OCI-LY3 (cell line): ENCODE data around the gene COL13A1.

ENCODE experiments used
- H2AFZ ChIP-seq: fragments of 200-600, 300-600 bp; shearing (Covaris generic); 2 replicates; pipeline ENCODE4 v1.6.0; 2014; ENCODE audit warnings: antibody characterized with exemption, low read depth, low read length
- H3K27ac ChIP-seq: fragments of 200-600, 300-600 bp; sonication (generic); 2 replicates; pipeline ENCODE4 v1.5.1; 2014; ENCODE audit warnings: mild to moderate bottlenecking, low read length, moderate library complexity, mixed read lengths
- H3K27me3 ChIP-seq: fragments of 200-600, 300-600 bp; sonication (generic); 2 replicates; pipeline ENCODE4 v1.6.1; 2014; ENCODE audit warnings: low read depth, low read length, mixed read lengths
- H3K36me3 ChIP-seq: fragments of 200-600, 300-600 bp; sonication (generic); replicated peaks from 2 replicates; pipeline ENCODE3; 2014; ENCODE audit warnings: low read depth, low read length, mixed read lengths
- H3K4me1 ChIP-seq: fragments of 300-600, 200-600 bp; sonication (generic); 2 replicates; pipeline ENCODE4 v1.6.1; 2014; ENCODE audit warnings: low read length, mixed read lengths
- H3K4me2 ChIP-seq: fragments of 200-600, 300-600 bp; sonication (generic); 2 replicates; pipeline ENCODE4 v1.6.1; 2014; ENCODE audit warnings: low read length, mixed read lengths
- H3K4me3 ChIP-seq: fragments of 300-600, 200-600 bp; sonication (generic); 2 replicates; pipeline ENCODE4 v1.5.1; 2014; ENCODE audit warnings: antibody characterized with exemption, mild to moderate bottlenecking, low read length, moderate library complexity
- H3K79me2 ChIP-seq: fragments of 300-600, 200-600 bp; shearing (Covaris generic); 2 replicates; pipeline ENCODE4 v1.6.1; 2014; ENCODE audit warnings: mild to moderate bottlenecking, low read length, mixed read lengths
- H3K9ac ChIP-seq: fragments of 300-600, 200-600 bp; shearing (Covaris generic); 2 replicates; pipeline ENCODE4 v1.6.0; 2014; ENCODE audit warnings: mild to moderate bottlenecking, low read length, moderate library complexity
- H3K9me3 ChIP-seq: fragments of 200-600, 300-600 bp; shearing (Covaris generic); 2 replicates; pipeline ENCODE4 v1.6.1; 2014; ENCODE audit warnings: low read length, mixed read lengths; ENCODE audit not compliant: insufficient read depth
- H4K20me1 ChIP-seq: fragments of 200-600, 300-600 bp; sonication (generic); 2 replicates; pipeline ENCODE4 v1.6.1; 2016; ENCODE audit warnings: low read length, mixed read lengths; ENCODE audit not compliant: insufficient read depth
- EZH2phosphoT487 ChIP-seq: fragments of 200-600 bp; shearing (Covaris generic); IDR thresholded peaks from 2 replicates; pipeline ENCODE4 v1.6.1; 2018; ENCODE audit warnings: antibody characterized with exemption, mixed run types, low read depth
- TF ChIP-seq, protein P1 (sequence below): fragments of 200-600, 300-600 bp; sonication (generic); IDR thresholded peaks from 2 replicates; pipeline ENCODE4 v1.5.1; 2014; ENCODE audit warnings: antibody characterized with exemption, low read length, low read depth

Gene COL13A1

DNA sequence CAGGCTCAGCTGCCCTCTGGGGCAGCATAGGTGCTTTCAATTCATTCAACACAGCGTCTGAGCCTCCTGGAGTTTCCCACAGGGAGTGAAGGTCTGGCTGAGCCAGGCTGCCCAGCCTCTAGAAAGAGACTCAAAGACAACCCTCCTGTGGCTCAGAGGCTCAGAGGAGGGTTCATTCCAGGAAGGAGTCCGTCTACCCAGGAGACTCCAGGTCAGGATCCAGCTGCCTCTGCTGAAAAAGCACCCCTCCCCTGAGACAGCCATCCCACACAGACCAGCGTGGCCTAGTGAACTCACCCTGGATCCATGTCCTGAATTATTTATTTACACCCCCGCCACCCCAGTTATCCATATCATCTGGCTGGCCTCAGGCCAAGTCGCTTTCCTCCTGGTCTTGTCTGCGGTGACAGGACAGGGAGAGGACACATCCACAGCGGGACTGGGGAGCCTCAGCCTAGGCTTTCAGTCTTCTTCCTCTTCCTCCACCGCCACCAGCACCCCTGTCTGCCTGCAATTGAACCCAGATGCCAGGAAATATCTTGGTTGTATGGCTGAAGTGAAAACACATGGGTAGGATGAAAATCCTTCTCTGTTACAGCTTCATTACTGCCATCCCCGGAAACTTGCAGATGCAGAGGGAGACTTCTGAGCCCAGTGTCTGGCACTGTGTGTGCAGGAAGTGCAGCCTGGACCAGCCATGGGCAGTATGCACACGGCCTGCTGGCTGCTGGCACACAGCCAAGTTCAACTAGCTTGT, 44.0 kb upstream of the COL13A1 start:
- no peak overlapping the region for H3K4me2 ChIP-seq
- no peak overlapping the region for H3K27ac ChIP-seq
- H3K36me3 ChIP-seq: no peaks in the 10 kb centered on the region
- no peak overlapping the region for H2AFZ ChIP-seq
- H3K79me2 ChIP-seq: no peaks in the 10 kb centered on the region
- TF ChIP-seq, protein P1, sequence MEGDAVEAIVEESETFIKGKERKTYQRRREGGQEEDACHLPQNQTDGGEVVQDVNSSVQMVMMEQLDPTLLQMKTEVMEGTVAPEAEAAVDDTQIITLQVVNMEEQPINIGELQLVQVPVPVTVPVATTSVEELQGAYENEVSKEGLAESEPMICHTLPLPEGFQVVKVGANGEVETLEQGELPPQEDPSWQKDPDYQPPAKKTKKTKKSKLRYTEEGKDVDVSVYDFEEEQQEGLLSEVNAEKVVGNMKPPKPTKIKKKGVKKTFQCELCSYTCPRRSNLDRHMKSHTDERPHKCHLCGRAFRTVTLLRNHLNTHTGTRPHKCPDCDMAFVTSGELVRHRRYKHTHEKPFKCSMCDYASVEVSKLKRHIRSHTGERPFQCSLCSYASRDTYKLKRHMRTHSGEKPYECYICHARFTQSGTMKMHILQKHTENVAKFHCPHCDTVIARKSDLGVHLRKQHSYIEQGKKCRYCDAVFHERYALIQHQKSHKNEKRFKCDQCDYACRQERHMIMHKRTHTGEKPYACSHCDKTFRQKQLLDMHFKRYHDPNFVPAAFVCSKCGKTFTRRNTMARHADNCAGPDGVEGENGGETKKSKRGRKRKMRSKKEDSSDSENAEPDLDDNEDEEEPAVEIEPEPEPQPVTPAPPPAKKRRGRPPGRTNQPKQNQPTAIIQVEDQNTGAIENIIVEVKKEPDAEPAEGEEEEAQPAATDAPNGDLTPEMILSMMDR: no peak
- TF ChIP-seq EZH2phosphoT487: no peak
- peaks cover 14% of the 10 kb centered on the region; the same call in 1 of the 2 replicates for H3K27me3 ChIP-seq
- H3K9me3 ChIP-seq: no peaks in the 10 kb centered on the region
- no peak overlapping the region for H3K4me3 ChIP-seq
- no peaks in the 10 kb centered on the region for H4K20me1 ChIP-seq
- H3K9ac ChIP-seq: no peak overlapping the region
- H3K4me1 ChIP-seq: no peaks in the 10 kb centered on the region

DNA sequence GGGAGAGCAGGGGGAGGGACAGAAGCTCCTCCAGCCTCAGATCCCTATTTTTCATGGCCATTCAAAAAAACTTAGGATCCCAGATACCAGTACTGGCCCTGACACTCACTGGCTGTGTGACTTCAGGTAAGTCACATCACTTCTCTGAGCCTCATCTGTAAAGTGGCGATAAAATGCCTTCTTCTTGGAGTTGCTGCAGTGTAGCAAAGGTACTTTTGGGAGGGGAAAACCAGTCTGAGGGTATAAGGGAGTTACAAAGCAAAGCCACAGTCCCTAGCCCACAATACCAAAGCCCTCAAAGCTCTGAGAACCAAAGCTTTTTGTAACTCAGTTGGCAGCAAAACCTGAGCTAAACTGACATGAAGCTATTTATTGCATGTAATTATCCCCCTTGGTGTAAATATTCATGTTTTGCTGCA, 43.4 kb upstream of the COL13A1 start:
- Histone ChIP-seq H3K36me3 (no peaks in the 10 kb centered on the region), H4K20me1 (no peaks in the 10 kb centered on the region), H3K4me1 (no peaks in the 10 kb centered on the region), H3K9me3 (no peaks in the 10 kb centered on the region), H3K9ac (no peak overlapping the region), H3K27ac (no peak overlapping the region), H3K4me3 (no peak overlapping the region), H3K4me2 (no peak overlapping the region), H2AFZ (no peak overlapping the region), H3K79me2 (no peaks in the 10 kb centered on the region), H3K27me3 (peaks cover 14% of the 10 kb centered on the region; the same call in 1 of the 2 replicates)
- TF ChIP-seq EZH2phosphoT487: no peak
- TF ChIP-seq, protein P1: no peak

DNA sequence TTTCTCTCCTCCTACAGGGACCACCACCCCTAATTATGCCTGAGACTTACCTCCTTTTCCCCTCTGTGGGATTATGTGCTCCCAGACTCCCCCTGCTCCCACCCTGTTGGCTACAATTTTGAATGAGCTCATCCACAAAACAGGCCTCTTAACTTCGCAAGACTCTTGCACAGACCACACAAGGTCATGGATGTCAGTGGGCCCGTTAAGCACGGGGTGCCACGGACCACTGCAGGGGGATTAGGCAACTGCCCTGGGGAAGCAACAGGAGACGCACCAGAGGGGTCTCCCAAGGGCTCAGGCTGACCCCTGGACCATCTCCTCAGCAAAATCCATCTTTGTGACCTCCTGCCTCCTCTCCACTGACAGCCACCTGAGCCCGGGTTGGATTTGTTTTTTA, 42.1 kb upstream of the COL13A1 start:
- H3K4me2 ChIP-seq: no peak overlapping the region
- H3K4me3 ChIP-seq: no peak overlapping the region
- TF ChIP-seq, protein P1: no peak
- TF ChIP-seq EZH2phosphoT487: no peak
- no peak overlapping the region for H3K9ac ChIP-seq
- no peaks in the 10 kb centered on the region for H3K36me3 ChIP-seq
- no peaks in the 10 kb centered on the region for H3K79me2 ChIP-seq
- no peaks in the 10 kb centered on the region for H3K4me1 ChIP-seq
- H3K9me3 ChIP-seq: no peaks in the 10 kb centered on the region
- H2AFZ ChIP-seq: no peak overlapping the region
- no peaks in the 10 kb centered on the region for H4K20me1 ChIP-seq
- H3K27me3 ChIP-seq: peaks cover 14% of the 10 kb centered on the region; the same call in 1 of the 2 replicates
- no peak overlapping the region for H3K27ac ChIP-seq

DNA sequence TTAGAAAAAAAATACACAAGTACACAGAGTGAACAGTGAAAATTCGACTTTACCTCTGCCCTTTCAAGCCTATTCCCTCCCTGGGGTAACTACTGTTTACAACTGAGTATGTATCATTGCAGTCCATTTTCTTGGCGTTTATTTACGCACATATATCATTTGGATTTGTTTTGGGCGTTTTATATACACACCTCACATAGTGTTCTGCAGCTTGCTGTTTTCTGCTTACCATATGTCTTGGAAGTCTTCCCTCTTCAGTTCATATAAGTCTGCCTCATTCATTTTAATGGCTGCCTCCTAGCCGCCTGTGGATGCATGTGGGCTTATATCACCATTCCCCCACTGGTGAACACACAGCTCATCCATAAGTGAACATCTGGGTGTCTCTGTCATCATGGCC, 41.6 kb upstream of the COL13A1 start:
- Histone ChIP-seq H3K27ac (no peak overlapping the region), H3K36me3 (no peaks in the 10 kb centered on the region)
- TF ChIP-seq, protein P1: no peak
- TF ChIP-seq EZH2phosphoT487: no peak

More for the DNA sequence above, 41.6 kb upstream of the COL13A1 start:
- no peak overlapping the region for H3K9ac ChIP-seq
- H3K9me3 ChIP-seq: no peaks in the 10 kb centered on the region
- H3K4me1 ChIP-seq: no peaks in the 10 kb centered on the region
- H3K27me3 ChIP-seq: peaks cover 14% of the 10 kb centered on the region; the same call in 1 of the 2 replicates
- H3K4me2 ChIP-seq: no peak overlapping the region
- no peaks in the 10 kb centered on the region for H3K79me2 ChIP-seq
- H3K4me3 ChIP-seq: no peak overlapping the region
- no peaks in the 10 kb centered on the region for H4K20me1 ChIP-seq
- H2AFZ ChIP-seq: no peak overlapping the region
